T-helper 2 cell treated with Interferon-gamma antibody and Interleukin-4, amounts not matched to agents 5 μg/mL and 100 μg/mL, for 36 hours (primary cell): ENCODE data around the gene FOXJ3.

Source experiments
- DNase-seq: peaks from one replicate; pipeline ENCODE4 v3.0.0; 2021; ENCODE audit warnings: low spot score
- H3K27ac Mint-ChIP-seq: one replicate; pipeline ENCODE4 v1.8.0; 2021; ENCODE audit warnings: mild to moderate bottlenecking, mixed read lengths
- H3K27me3 Mint-ChIP-seq: one replicate; pipeline ENCODE4 v1.8.0; 2021; ENCODE audit warnings: low read depth, mixed read lengths
- H3K36me3 Mint-ChIP-seq: one replicate; pipeline ENCODE4 v1.8.0; 2021; ENCODE audit warnings: low read depth, mixed read lengths
- H3K4me1 Mint-ChIP-seq: one replicate; pipeline ENCODE4 v1.8.0; 2021; ENCODE audit warnings: low read depth, mixed read lengths
- H3K4me3 Mint-ChIP-seq: one replicate; pipeline ENCODE4 v1.8.0; 2022; ENCODE audit warnings: mild to moderate bottlenecking, moderate library complexity, mixed read lengths
- H3K9me3 Mint-ChIP-seq: one replicate; pipeline ENCODE4 v1.8.0; 2021; ENCODE audit warnings: mixed read lengths

The FOXJ3 gene

GRCh38 chr1:42192106-42192505 lies 142.9 kb downstream of the FOXJ3 start:
- no peak for DNase-seq
- Mint-ChIP-seq H3K9me3 (no peaks in the 10 kb centered on the region), H3K4me1 (no peaks in the 10 kb centered on the region), H3K36me3 (peaks cover 28% of the 10 kb centered on the region), H3K27ac (no peak overlapping the region), H3K27me3 (no peaks in the 10 kb centered on the region), H3K4me3 (no peak overlapping the region)

- H3K4me3 Mint-ChIP-seq: no peak overlapping the region
- no peaks in the 10 kb centered on the region for H3K27me3 Mint-ChIP-seq
- DNase-seq: no peak
- H3K27ac Mint-ChIP-seq: no peak overlapping the region
- peaks cover 25% of the 10 kb centered on the region for H3K36me3 Mint-ChIP-seq
- no peaks in the 10 kb centered on the region for H3K4me1 Mint-ChIP-seq
- H3K9me3 Mint-ChIP-seq: no peaks in the 10 kb centered on the region
These were observed 143.7 kb downstream of the FOXJ3 start for GRCh38 chr1:42191319-42191718.

GRCh38 chr1:42189931-42190853 lies 144.8 kb downstream of the FOXJ3 start:
- Mint-ChIP-seq H3K9me3 (no peaks in the 10 kb centered on the region), H3K4me3 (no peak overlapping the region), H3K36me3 (peaks cover 31% of the 10 kb centered on the region), H3K27me3 (no peaks in the 10 kb centered on the region), H3K4me1 (no peaks in the 10 kb centered on the region), H3K27ac (no peak overlapping the region)
- no peak for DNase-seq

GRCh38 chr1:42186152-42186551 lies 148.9 kb downstream of the FOXJ3 start:
- no peaks in the 10 kb centered on the region for H3K4me1 Mint-ChIP-seq
- H3K4me3 Mint-ChIP-seq: no peak overlapping the region
- peaks cover 26% of the 10 kb centered on the region for H3K36me3 Mint-ChIP-seq
- H3K27me3 Mint-ChIP-seq: no peaks in the 10 kb centered on the region
- DNase-seq: no peak
- H3K9me3 Mint-ChIP-seq: no peaks in the 10 kb centered on the region
- H3K27ac Mint-ChIP-seq: no peak overlapping the region

- Mint-ChIP-seq H3K4me3 (no peak overlapping the region), H3K27me3 (no peaks in the 10 kb centered on the region), H3K9me3 (no peaks in the 10 kb centered on the region), H3K36me3 (peaks cover 22% of the 10 kb centered on the region), H3K4me1 (no peaks in the 10 kb centered on the region), H3K27ac (no peak overlapping the region)
- DNase-seq: no peak
These were observed 150.4 kb downstream of the FOXJ3 start for GRCh38 chr1:42184616-42185015.

GRCh38 chr1:42183957-42184268 lies 151.1 kb downstream of the FOXJ3 start:
- Mint-ChIP-seq H3K27ac (no peak overlapping the region), H3K36me3 (peaks cover 24% of the 10 kb centered on the region), H3K9me3 (no peaks in the 10 kb centered on the region), H3K4me1 (no peaks in the 10 kb centered on the region), H3K4me3 (no peak overlapping the region), H3K27me3 (no peaks in the 10 kb centered on the region)
- no peak for DNase-seq

GRCh38 chr1:42183210-42183956 lies 151.7 kb downstream of the FOXJ3 start:
- Mint-ChIP-seq H3K27me3 (no peaks in the 10 kb centered on the region), H3K4me3 (no peak overlapping the region), H3K9me3 (no peaks in the 10 kb centered on the region), H3K4me1 (no peaks in the 10 kb centered on the region), H3K27ac (no peak overlapping the region), H3K36me3 (peaks cover 22% of the 10 kb centered on the region)
- DNase-seq: no peak

- no peaks in the 10 kb centered on the region for H3K4me1 Mint-ChIP-seq
- H3K27ac Mint-ChIP-seq: no peak overlapping the region
- no peaks in the 10 kb centered on the region for H3K27me3 Mint-ChIP-seq
- peaks cover 12% of the 10 kb centered on the region for H3K36me3 Mint-ChIP-seq
- no peak for DNase-seq
- H3K9me3 Mint-ChIP-seq: no peaks in the 10 kb centered on the region
- H3K4me3 Mint-ChIP-seq: no peak overlapping the region
These were observed 153.3 kb downstream of the FOXJ3 start for GRCh38 chr1:42181687-42182086.

GRCh38 chr1:42179900-42180329 lies 155.1 kb downstream of the FOXJ3 start:
- no peaks in the 10 kb centered on the region for H3K27me3 Mint-ChIP-seq
- H3K36me3 Mint-ChIP-seq: peaks cover 5% of the 10 kb centered on the region
- no peak overlapping the region for H3K4me3 Mint-ChIP-seq
- no peaks in the 10 kb centered on the region for H3K4me1 Mint-ChIP-seq
- no peaks in the 10 kb centered on the region for H3K9me3 Mint-ChIP-seq
- H3K27ac Mint-ChIP-seq: no peak overlapping the region
- no peak for DNase-seq

GRCh38 chr1:42179275-42179674 lies 155.8 kb downstream of the FOXJ3 start:
- H3K4me1 Mint-ChIP-seq: no peaks in the 10 kb centered on the region

GRCh38 chr1:42178249-42178648 lies 156.8 kb downstream of the FOXJ3 start:
- H3K36me3 Mint-ChIP-seq: peaks cover 5% of the 10 kb centered on the region
- no peak for DNase-seq
- H3K9me3 Mint-ChIP-seq: no peaks in the 10 kb centered on the region
- no peaks in the 10 kb centered on the region for H3K27me3 Mint-ChIP-seq
- H3K4me1 Mint-ChIP-seq: no peaks in the 10 kb centered on the region
- H3K27ac Mint-ChIP-seq: no peak overlapping the region
- H3K4me3 Mint-ChIP-seq: no peak overlapping the region

More at GRCh38 chr1:42179275-42179674, 155.8 kb downstream of the FOXJ3 start:
- no peak overlapping the region for H3K27ac Mint-ChIP-seq
- peaks cover 5% of the 10 kb centered on the region for H3K36me3 Mint-ChIP-seq
- H3K4me3 Mint-ChIP-seq: no peak overlapping the region
- H3K9me3 Mint-ChIP-seq: no peaks in the 10 kb centered on the region
- H3K27me3 Mint-ChIP-seq: no peaks in the 10 kb centered on the region
- DNase-seq: no peak

GRCh38 chr1:42177541-42177981 lies 157.5 kb downstream of the FOXJ3 start:
- H3K27ac Mint-ChIP-seq: no peak overlapping the region
- DNase-seq: no peak
- H3K4me3 Mint-ChIP-seq: no peak overlapping the region
- H3K9me3 Mint-ChIP-seq: no peaks in the 10 kb centered on the region
- H3K36me3 Mint-ChIP-seq: peaks cover 5% of the 10 kb centered on the region
- no peaks in the 10 kb centered on the region for H3K4me1 Mint-ChIP-seq
- H3K27me3 Mint-ChIP-seq: no peaks in the 10 kb centered on the region

- H3K27me3 Mint-ChIP-seq: no peaks in the 10 kb centered on the region
- H3K36me3 Mint-ChIP-seq: peaks cover 5% of the 10 kb centered on the region
- H3K4me3 Mint-ChIP-seq: no peak overlapping the region
- H3K4me1 Mint-ChIP-seq: no peaks in the 10 kb centered on the region
- DNase-seq: no peak
- no peaks in the 10 kb centered on the region for H3K9me3 Mint-ChIP-seq
- H3K27ac Mint-ChIP-seq: no peak overlapping the region
These were observed 158.0 kb downstream of the FOXJ3 start for GRCh38 chr1:42176902-42177519.
